HG02981 (cell line): ENCODE results near the gene EEIG1.
"Not testable (repeated sequence)": the region's sequence is repeated elsewhere in the genome, so short reads cannot be mapped to it uniquely, and the experiment has no call there.

Experiments used
- ATAC-seq: cut with Tn5 transposase; IDR thresholded peaks from one replicate; pipeline ENCODE4 v1.9.1; 2021; ENCODE audit warnings: mild to moderate bottlenecking, moderate library complexity; ENCODE audit not compliant: unreplicated experiment

Gene EEIG1

DNA sequence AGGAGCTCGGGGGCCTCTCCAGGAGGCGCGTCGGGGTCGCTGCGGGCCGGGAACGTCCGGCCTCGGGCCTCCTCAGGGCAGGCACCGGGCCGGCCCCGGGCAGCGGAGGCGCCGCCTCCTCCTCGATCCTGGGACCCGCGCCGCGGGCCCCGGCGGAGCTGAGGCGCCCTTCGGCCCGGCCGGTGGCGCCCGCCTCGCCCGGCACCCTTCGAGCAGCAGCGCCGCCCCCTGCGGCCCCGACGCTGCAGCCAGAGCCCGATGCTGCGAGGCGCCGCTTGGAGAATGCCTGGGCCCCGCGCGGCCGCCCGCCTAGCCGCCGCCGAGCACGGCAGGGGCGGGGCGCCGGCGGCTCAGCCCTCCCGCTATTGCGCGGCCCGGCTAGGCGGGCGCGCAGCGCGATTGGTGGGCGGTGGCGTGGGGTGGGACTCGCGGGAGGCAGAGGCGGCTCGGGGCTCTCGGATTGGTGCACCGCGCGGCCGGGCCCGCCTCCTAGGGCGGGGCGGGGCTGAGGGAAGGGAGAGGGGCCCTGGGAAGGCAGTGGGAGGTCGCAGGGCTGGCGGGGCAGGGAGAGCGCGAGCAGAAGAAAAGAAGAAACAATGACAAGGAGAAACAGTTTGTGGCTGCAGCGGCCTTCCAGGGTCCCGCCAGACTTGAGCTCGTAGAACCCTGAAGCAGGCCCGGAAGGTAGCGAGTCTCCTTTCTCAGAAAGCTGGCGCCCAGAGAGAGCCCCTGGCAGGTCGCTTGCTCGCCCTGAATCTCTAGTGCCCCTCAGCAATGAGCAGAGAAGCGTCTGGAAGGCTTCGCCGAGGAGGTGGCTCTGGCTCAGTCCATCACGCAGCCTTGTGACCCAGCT lies at the start of gene EEIG1:
TSS of gene EEIG1 (minus strand) at position 284 of the 853 bp plus-strand sequence. CDS start 852 bp downstream, outside the sequence.
- peak; percentile 78 for ATAC-seq

DNA sequence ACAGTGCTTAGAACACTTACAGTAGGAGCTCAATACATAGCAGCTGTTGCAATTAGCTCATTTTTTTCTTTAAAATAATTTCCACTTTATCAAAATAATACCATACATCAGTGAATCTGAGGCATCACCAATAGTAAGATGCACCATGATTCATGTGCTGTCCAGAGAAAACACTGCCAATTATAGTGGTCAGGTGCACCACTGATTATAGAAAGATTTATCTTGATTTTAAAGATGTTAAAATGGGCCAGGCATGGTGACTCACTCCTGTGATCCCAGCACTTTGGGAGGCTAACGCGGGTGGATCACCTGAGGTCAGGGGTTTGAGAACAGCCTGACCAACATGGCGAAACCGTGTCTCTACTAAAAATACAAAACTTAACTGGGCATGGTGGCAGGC lies 46.9 kb upstream of the EEIG1 start:
- no peak for ATAC-seq

DNA sequence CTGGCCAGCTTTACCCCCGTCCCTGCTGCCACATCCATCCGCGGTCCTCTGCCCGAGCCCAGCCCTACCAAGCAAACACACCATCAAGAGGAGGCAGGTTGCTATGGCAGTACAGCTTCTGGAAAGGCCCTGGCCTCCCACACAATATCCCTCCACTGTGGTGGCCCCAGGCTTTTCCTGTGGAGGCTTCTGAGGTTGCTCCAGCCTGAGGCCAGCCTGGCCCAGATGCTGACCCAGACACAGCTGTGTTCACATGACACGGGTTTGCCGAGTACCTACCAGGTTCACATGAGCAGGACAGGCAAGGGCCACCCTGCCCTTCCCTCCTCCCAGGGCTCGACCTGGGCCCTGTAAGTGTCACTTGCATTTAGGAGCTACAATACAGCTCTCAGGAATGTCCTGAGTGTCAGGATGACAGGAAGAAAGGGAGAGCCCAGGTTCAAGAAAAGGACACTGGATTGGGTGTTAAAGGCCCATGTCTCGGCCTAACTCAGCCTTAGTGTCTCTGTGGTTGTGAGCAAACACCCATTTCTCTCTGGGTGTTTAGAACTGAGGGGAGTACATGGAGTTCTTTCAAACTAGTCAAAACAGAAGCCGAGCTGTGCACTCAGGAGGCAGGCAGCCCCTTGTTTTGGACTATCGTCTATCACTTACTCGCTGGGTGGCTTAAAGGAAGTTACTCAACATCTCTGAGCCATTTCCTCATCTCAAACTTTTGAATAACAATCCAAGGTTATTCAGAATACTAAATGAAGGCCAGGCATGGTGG lies 46.2 kb upstream of the EEIG1 start:
- no peak for ATAC-seq

DNA sequence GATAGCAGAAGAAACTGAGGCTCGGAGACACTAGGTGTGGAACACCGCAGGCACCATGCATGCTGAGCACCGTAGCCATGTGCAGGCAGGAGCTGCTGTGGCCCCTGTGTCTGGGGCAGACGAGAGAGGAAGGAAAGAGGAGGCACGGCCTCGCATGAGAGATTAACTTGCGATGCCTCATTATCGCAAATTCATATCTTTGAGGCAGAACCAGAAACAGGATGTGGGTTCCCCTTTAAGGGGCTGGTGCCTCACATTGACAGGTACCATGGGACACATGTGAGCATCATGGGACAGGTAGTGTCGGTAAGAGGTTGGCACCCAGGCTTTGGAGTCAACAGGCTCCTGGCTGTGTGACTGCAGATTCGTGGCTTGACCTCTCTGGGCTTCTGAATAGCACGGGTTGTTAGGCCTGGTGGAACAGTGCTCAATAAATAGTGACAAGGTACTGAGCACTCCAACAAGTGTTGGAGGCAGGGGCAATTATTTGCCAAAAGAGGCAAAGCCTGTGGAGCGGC lies 45.5 kb upstream of the EEIG1 start:
- no peak for ATAC-seq

DNA sequence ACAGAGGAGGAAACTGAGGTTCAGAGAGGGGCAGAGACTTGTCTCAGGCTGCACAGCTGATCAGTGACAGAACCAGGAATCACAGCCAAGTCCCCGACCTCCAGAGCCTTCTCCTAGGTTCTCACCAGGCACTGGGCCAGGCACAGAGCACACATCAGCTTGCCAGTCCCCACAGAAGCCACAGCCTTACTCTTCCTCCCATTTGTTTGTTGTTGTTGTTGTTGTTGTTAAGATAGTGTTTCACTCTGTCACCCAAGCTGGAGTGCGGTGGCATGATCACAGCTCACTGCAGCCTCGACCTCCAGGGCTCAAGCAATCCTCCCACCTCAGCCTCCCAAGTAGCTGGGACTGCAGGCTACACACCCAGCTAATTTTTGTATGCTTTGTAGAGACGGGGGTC lies 44.9 kb upstream of the EEIG1 start:
- no peak for ATAC-seq

DNA sequence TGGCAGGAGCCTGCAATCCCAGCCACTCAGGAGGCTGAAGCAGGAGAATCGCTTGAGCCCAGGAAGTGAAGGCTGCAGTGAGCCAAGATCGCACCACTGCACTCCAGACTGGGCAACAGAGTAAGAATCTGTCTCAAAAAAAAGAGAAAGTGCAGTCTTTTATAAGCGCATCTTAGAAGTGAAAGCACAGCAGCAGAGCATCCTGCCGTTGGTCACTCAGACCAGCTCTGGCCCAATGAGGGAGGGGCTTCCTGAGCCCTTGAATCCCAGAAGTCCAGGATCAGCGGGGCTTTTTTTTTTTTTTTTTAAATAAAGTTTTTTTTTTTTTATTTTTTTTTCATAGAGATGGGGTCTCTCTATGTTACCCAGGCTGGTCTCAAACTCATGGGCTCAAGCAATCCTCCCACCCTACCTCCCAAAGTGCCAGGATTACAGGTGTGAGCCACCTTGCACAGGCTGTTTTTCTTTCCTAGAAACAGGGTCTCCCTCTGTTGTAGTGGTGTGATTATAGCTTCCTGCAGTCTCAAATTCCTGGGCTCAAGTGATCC lies 44.0 kb upstream of the EEIG1 start:
- ATAC-seq: no peak

DNA sequence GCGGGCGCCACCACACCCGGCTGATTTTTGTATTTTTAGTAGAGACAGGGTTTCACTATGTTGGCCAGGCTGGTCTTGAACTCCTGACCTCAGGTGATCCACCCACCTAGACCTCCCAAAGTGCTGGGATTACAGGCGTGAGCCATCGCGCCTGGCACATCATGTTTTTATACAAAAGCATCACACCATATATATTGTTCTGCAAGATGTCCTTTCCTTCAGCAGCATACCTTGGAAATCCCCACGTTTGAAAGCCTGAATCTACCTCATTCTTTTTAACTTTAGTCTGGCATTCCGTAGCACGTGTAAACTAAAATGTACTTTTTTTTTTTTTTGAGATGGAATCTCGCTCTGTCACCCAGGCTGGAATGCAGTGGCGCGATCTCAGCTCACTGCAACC lies 42.9 kb upstream of the EEIG1 start:
- not testable (repeated sequence) for ATAC-seq

DNA sequence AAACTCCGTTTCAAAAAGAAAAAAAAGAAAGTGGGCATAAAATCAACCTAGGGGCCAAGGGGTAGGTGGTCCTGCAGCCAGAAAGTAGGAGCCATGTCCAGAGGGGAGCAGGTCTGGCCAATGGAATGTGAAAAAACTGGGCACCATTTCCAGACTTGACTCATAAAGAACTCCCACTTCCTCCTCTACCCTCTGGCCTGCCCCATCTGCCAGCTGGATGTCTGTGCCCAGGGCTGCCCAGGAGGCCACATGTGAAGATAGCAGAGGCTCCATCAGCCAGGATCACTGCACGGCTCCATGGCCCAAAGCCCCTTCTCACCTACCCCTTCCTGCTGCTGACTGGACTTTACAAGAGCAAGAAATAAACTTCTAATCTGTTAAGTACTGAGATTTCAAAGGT lies 42.1 kb upstream of the EEIG1 start:
- no peak for ATAC-seq

DNA sequence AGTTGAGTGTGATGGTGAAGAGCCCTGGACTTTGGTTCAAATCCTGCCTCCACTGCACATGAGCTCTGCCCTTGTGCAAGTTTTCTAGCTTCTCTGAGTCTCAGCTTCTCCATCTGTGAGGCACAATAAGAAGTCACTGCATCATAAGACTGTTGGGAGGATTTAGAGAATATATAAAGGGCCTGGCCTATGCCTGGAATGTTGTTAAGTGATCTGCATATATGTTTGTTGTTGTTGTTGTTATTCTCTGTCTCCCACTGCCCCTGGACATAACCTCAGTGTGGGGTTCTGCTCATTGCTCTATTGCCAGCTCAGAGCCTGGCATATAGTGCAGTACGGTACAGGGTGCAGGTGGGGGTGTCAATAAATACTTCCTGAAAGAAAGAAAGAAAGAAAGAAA lies 40.3 kb upstream of the EEIG1 start:
- no peak for ATAC-seq

DNA sequence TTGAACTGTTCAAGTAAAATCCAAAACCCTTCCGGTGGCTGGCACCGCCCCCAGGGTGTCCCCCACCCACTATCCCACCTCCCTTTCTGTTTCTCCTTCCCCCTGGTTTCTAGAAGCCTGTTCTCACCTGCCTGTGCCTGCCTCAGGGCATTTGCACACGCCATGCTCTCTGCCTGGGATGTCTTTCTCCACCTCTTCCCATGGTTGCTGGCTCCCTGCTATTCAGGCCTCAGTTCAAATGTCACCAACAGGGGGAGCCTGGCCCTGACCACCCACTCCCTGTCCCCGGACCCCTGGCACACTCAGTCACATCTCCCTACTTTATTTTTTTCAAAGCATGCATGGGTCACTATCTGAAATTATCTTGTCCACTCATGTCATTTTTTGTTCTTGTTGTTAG lies 39.9 kb upstream of the EEIG1 start:
- ATAC-seq: no peak

DNA sequence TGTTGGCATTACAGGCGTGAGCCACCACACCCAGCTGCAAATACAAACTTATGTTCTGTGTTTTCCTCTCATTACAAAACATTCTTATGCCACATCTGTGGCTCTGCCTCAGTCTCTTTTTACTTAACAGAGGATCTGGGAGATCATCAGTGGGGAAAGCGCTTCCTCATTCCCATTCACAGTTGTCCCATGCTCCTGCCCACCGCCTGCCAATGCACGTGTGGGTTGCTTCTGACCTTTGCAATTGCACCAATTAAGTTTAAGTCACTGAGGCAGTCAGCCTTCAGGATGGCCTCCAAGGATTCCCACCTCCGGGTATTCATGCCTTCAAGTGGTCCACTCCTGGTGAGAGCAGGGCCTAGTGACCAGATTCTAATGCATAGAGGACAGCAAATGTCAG lies 34.9 kb upstream of the EEIG1 start:
- ATAC-seq: no peak

DNA sequence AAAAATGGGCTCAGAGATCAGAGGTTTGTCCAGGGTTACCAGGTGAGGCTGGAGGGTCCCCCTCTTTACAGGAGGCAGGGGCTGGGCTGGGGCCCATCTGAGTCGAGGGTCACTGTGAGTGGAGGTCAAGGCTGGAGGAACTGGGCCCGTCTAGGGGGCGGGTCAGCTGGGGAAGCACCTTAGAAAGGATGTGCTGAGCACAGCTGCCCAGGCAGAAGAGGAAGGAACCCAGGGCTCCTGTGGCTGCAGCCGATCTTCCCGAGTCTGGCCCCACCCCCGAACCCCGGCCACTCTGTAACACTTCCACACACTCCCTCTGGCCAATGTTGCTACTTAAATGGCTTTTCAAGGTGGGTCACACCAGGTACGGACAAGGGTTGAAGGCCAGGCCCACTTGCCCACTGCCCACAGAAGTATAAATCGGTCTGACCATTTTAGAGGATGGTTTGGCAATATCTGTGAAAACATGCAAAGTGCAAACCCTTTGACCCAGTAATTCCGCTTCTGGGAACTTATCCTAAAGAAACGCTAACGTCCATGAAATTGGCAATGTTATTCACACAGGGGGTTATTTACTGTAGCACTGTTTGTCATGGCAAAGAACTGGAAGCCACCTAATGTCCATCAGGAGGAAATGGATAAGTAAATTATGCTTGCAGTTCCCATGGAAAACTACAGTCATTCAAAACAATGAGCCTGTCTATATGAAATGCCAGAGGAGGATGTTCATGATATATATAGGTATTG lies 30.5 kb upstream of the EEIG1 start:
- no peak for ATAC-seq

DNA sequence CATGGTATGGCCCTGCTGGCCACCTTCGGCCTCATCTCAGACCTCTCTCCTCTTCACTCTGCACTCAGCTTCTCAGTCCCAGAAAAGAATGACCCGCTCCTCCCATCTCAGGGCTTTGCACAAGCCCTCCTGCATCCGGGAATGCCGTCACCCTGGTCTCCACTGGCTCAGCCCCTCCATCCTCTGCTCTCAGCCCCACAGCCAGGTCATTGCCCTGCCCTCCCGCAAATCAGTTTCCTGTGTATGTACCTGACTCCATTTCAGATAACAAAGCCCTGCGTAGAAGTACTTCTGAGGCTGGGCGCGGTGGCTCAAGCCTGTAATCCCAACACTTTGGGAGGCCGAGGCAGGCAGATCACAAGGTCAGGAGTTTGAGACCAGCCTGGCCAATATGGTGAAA lies 28.9 kb upstream of the EEIG1 start:
- no peak for ATAC-seq

DNA sequence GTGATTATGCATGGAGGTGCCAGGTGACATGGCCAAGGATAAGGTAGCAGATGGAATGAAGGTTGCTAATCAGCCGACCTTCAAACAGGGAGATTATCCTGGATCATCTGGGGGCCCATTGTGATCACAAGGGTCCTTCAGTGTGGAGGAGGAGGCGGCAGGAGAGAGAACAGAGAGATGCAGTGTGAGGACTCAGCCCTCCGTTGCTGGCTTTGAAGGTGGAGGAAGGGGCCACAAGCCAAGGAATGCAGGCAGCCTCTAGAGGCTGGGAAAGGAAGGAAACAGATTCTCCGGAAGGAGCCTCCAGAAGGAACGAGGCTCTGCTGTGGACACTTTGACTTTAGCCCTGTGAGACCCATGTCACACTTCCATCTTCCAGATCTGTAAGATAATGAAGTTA lies 27.4 kb upstream of the EEIG1 start:
- no peak for ATAC-seq

DNA sequence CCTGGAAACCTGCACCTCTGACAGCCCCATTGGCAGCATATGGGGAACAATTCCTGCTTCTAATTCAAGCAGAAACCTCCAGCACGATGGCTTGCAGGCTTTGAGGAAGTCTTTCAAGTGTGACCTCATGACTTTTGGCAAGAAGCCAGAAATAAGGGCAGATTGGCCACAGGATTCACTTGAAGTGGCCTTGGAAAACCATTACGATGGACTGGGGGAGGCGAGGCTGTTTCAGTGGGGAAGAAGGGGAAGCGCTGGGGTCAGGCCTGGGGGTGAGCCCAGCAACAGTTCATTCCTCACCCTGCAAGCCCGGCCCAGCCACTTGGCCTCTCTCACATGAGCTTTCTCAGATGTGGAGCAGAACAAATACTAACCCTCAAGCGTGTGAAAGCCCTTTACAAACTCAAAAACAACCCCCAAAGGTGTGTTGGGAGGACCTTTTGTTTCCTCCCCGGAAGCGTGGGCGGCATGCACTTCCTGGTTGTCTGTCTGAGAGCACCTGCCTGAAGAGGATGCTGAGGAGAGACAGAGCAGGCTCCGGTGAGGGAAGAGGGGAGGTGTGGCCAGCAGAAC lies 26.9 kb upstream of the EEIG1 start:
- ATAC-seq: no peak

DNA sequence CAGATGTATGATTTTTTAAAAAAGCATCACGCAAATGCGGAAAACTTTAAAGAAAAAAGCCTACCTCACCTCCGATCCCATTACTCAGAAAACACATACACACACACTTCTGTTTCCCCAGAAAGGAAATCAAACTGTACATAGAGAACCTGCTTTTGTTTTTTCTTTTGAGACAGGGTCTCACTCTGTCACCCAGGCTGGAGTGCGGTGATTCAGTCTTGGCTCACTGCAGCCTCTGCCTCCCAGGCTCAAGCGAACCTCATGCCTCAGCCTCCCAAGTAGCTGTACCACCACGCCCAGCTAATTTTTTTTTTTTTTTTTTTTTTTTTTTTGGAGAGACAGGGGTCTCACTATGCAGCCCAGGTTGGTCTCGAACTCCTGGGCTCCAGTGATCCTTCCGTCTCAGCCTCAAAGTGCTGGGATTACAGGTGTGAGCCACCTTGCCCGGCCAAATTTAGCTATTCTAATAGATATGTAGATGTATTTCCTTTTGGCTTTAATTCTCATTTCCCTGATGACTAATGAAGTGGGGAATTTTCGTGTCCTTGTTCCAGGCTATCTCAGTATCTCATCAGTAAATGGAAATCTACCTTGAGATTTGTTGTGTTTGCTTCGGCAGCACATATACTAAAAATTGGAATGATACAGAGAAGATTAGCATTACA lies 25.7 kb upstream of the EEIG1 start:
- no peak for ATAC-seq

DNA sequence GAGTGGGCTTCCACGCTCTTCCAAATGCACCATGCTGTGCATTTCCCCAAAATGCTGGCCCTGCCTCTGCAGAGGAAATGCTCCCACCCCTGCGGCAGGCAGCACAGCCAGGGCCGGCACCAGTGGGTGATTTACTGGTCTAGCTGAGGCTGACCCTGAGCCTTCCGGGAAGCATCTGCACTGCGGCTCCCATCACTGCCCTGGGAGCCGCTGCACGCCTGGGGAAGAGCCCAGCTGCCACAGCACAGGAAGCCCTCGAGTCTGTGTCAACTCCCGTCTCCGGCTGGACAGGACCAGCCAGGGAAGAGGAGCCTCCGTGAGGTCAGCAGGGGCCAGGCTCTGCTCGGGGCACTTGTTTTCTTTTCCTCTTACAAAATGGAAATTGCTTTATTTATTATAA lies 25.1 kb upstream of the EEIG1 start:
- no peak for ATAC-seq

DNA sequence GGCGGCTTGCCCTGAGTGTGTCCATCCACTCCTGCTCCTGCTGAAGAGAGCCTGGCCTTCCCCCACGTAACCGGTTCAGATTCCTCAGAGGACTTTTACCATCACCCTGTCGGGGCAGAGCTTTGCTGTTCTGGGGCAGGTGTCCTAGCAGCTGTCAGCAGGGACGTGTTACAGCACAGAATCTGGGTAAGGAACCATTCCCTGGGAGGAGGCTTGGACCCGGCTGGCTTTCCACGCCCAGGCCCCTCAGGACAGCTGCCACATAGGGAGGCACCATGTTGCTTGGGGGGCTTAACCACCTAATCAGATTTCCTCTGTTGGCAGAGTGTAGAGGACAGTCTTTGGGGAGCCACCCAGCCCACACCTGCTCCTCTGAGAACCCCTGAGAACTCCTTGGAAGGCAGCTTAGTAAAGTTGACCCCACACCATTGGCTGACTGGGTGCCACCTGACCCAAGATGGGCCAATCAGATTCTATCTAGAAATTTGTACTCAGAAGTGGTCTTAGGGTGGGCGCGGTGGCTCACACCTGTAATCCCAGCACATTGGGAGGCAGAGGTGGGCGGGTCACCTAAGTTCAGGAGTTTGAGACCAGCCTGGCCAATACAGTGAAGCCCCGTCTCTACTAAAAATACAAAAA lies 23.3 kb upstream of the EEIG1 start:
- no peak for ATAC-seq

DNA sequence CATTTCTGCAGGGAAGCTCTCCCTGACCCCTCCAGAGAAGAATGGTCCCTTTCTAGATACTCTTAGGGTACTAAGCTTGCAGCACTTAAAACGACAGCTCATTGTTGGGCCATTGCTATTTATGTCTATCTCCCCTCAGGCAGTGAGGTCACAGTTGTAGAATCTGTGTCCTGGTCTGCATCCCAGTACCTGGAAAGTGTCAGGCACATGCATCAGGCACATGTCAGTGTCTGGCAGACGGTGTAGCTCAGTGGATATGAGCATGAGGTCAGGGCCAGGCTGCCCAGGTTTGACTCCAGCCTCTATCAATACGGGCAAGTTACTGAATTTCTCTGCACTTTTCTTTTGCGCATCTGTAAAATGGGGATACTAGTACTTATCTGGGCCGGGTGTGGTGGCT lies 22.2 kb upstream of the EEIG1 start:
- ATAC-seq: no peak
